ENCODE data around the gene DCANP1.

DNA sequence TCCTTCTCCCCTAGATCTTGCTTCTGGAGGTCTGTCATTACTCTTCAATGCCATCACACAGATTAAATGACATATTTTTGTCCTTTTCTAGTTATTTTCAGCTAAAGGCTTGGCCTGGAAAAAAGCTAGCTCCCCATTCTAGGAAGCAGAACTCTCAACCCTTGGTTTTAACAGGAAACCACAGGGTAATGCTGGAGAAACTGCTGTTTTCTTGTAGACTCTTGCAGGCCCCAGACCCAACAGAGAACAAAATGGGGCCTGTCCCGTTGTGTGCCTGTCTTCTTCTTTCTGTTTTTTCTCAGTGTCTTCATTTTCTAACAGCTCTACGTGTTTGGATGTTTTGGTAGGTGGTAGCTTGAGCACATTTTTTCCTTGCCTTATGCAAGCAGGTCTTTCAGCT, 21.5 kb downstream of the DCANP1 start:
- TF ChIP-seq, protein P1, sequence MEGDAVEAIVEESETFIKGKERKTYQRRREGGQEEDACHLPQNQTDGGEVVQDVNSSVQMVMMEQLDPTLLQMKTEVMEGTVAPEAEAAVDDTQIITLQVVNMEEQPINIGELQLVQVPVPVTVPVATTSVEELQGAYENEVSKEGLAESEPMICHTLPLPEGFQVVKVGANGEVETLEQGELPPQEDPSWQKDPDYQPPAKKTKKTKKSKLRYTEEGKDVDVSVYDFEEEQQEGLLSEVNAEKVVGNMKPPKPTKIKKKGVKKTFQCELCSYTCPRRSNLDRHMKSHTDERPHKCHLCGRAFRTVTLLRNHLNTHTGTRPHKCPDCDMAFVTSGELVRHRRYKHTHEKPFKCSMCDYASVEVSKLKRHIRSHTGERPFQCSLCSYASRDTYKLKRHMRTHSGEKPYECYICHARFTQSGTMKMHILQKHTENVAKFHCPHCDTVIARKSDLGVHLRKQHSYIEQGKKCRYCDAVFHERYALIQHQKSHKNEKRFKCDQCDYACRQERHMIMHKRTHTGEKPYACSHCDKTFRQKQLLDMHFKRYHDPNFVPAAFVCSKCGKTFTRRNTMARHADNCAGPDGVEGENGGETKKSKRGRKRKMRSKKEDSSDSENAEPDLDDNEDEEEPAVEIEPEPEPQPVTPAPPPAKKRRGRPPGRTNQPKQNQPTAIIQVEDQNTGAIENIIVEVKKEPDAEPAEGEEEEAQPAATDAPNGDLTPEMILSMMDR (IDR thresholded peaks at IDR 0.05 in 4 of 5, conservative IDR thresholded peaks at IDR 0.05 in 1 of 5): no peak
- TF ChIP-seq POLR2A (IDR thresholded peaks at IDR 0.05): no peak
